Colonic mucosa (tissue), 4 donors: ENCODE measurements around the gene ZSCAN5A. TPM values are rescaled to one million over a fixed set of nuclear protein-coding genes. Genes with fewer than 3 reads are reported as not detected.
"Not testable (repeated sequence)": the region's sequence is repeated elsewhere in the genome, so short reads cannot be mapped to it uniquely, and the experiment has no call there.

Source experiments
- DNase-seq: peaks from one replicate; pipeline ENCODE4 v3.0.0-alpha.2; 2020
- H3K27ac ChIP-seq: fragments of 200-600 bp; one replicate; pipeline ENCODE4 v1.8.0; 2021
- H3K27me3 ChIP-seq: fragments of 200-600 bp; one replicate; pipeline ENCODE4 v1.8.0; 2021
- H3K36me3 ChIP-seq: fragments of 200-600 bp; one replicate; pipeline ENCODE4 v1.8.0; 2021
- H3K4me1 ChIP-seq: fragments of 200-600 bp; one replicate; pipeline ENCODE4 v1.8.0; 2021; ENCODE audit warnings: mild to moderate bottlenecking
- H3K4me3 ChIP-seq: fragments of 200-600 bp; one replicate; pipeline ENCODE4 v1.8.0; 2021
- H3K9ac ChIP-seq, 2 donors: one replicate each; pipeline ENCODE4 v1.7.0; 2013; ENCODE audit warnings: control low read depth in 2 of 2, low read depth in 2 of 2, low read length in 2 of 2
- H3K9me3 ChIP-seq: fragments of 200-600 bp; one replicate; pipeline ENCODE4 v1.8.0; 2021
- CTCF ChIP-seq: fragments of 200-600 bp; IDR thresholded peaks from one replicate; pipeline ENCODE4 v1.8.0; 2022; ENCODE audit warnings: antibody characterized with exemption, mild to moderate bottlenecking
- intact Hi-C: fragments of 100-400 bp; cut with DNase I; formaldehyde crosslinking; loops from one replicate; pipeline ENCODE4 v1.14.1; 2022
- total RNA-seq, 2 donors: library from RNA; stranded (reverse); fragmentation: NEBNext Ultra II Directional in 1 of 2; extraction: Animal tissue kit (Norgen Biotek cat#: 25700) in 1 of 2; gene quantifications; one replicate each; pipeline ENCODE4 v1.2.1, GENCODE V29; 2021
- donor health status: healthy.
- donor health status: DM: no; HTN: no; CAD: no.
- donor health status: DM: no; HTN: no; CAD: no.

Gene ZSCAN5A
- total RNA-seq, 2 donors from 2014 or later = 9.8 to 12.1 TPM

- Histone ChIP-seq H3K36me3 (no peaks in the 10 kb centered on the region), H3K9me3 (no peaks in the 10 kb centered on the region), H3K4me1 (no peaks in the 10 kb centered on the region), H3K4me3 (no peak overlapping the region), H3K27me3 (no peaks in the 10 kb centered on the region), H3K9ac (no peak overlapping the region), H3K27ac (no peak overlapping the region)
- intact Hi-C loops = no loop called here
- DNase-seq = no peak
- no peak for TF ChIP-seq CTCF
These were observed 102.9 kb downstream of the ZSCAN5A start for GRCh38 chr19:56211718-56212117.

GRCh38 chr19:56210036-56210435, 104.6 kb downstream of the ZSCAN5A start:
- intact Hi-C loops, DNase-seq: not testable (repeated sequence)

GRCh38 chr19:56209091-56209490, 105.5 kb downstream of the ZSCAN5A start:
- Histone ChIP-seq H3K27me3 (no peaks in the 10 kb centered on the region), H3K9me3 (no peaks in the 10 kb centered on the region), H3K27ac (no peak overlapping the region), H3K36me3 (no peaks in the 10 kb centered on the region), H3K9ac (no peak overlapping the region), H3K4me1 (no peaks in the 10 kb centered on the region), H3K4me3 (no peak overlapping the region)
- intact Hi-C loops = no loop called here
- no peak for DNase-seq
- no peak for TF ChIP-seq CTCF

More at GRCh38 chr19:56210036-56210435, 104.6 kb downstream of the ZSCAN5A start:
- H3K27ac ChIP-seq, H3K4me3 ChIP-seq, H3K9ac ChIP-seq, H3K27me3 ChIP-seq, H3K4me1 ChIP-seq, H3K36me3 ChIP-seq, H3K9me3 ChIP-seq: not testable (repeated sequence)

GRCh38 chr19:56207581-56207980, 107.1 kb downstream of the ZSCAN5A start:
- intact Hi-C loops = not testable (repeated sequence)

GRCh38 chr19:56201973-56202372, 112.7 kb downstream of the ZSCAN5A start, which contains the start of gene ZSCAN5C:
ZSCAN5C (plus strand) TSS chr19:56202273; CDS start chr19:56205914, 3,641 bp downstream.
- no peaks in the 10 kb centered on the region for H3K9me3 ChIP-seq
- no peak within 1 kb of the TSS for H3K9ac ChIP-seq
- no peak within 1 kb of the TSS for H3K27ac ChIP-seq
- H3K36me3 ChIP-seq = no peaks in the 10 kb centered on the region
- TF ChIP-seq CTCF = no peak
- H3K4me3 ChIP-seq = no peak within 1 kb of the TSS
- H3K27me3 ChIP-seq = no peaks in the 10 kb centered on the region
- no peak for DNase-seq
- intact Hi-C loops = no loop called here
- H3K4me1 ChIP-seq = no peaks in the 10 kb centered on the region

More at GRCh38 chr19:56207581-56207980, 107.1 kb downstream of the ZSCAN5A start:
- not testable (repeated sequence) for DNase-seq, H3K4me1 ChIP-seq, H3K4me3 ChIP-seq, H3K27me3 ChIP-seq, H3K27ac ChIP-seq, H3K9ac ChIP-seq, H3K36me3 ChIP-seq, H3K9me3 ChIP-seq

GRCh38 chr19:56199687-56200086, 115.0 kb downstream of the ZSCAN5A start:
- H3K36me3 ChIP-seq = no peaks in the 10 kb centered on the region
- H3K4me3 ChIP-seq = no peak overlapping the region
- H3K4me1 ChIP-seq = no peaks in the 10 kb centered on the region
- no peaks in the 10 kb centered on the region for H3K27me3 ChIP-seq
- DNase-seq = no peak
- intact Hi-C loops = no loop called here
- H3K27ac ChIP-seq = no peak overlapping the region
- TF ChIP-seq CTCF = no peak
- no peaks in the 10 kb centered on the region for H3K9me3 ChIP-seq
- no peak overlapping the region for H3K9ac ChIP-seq

- DNase-seq, H3K27me3 ChIP-seq, H3K4me3 ChIP-seq, H3K9ac ChIP-seq, H3K27ac ChIP-seq, intact Hi-C loops, H3K4me1 ChIP-seq, H3K36me3 ChIP-seq, H3K9me3 ChIP-seq: not testable (repeated sequence)
These were observed 117.0 kb downstream of the ZSCAN5A start, which contains the start of gene ZSCAN5B for GRCh38 chr19:56197646-56198045. ZSCAN5B (minus strand) TSS chr19:56197783; CDS start chr19:56193052, 4,731 bp downstream.
